HL-60 (cell line): ENCODE data around the gene CRYBG2.

Experiments used
- DNase-seq, 2 experiments: peaks; one replicate each; pipeline ENCODE4 v3.0.0-alpha.2; 2010 to 2020; ENCODE audit warnings: low read depth in 1 of 2, low spot score in 1 of 2
- H3K27ac ChIP-seq: fragments of 250-450 bp; sonication (Bioruptor Pico); replicated peaks from 2 replicates; pipeline ENCODE4 v1.5.1; 2020; ENCODE audit warnings: mild to moderate bottlenecking, moderate library complexity
- H3K27me3 ChIP-seq: fragments of 250-450 bp; sonication (Bioruptor Pico); 2 replicates; pipeline ENCODE4 v1.5.1; 2021; ENCODE audit warnings: mild to moderate bottlenecking, moderate library complexity; ENCODE audit not compliant: insufficient read depth, poor library complexity, severe bottlenecking
- H3K4me3 ChIP-seq: replicated peaks from 2 replicates; pipeline ENCODE4 v1.5.1; 2011; ENCODE audit warnings: mild to moderate bottlenecking, control low read depth, low read length; ENCODE audit not compliant: insufficient read depth
- GABPA ChIP-seq: IDR thresholded peaks from 2 replicates; pipeline ENCODE4 v1.6.1; 2012; ENCODE audit warnings: low read depth
- POLR2AphosphoS5 ChIP-seq: IDR thresholded peaks from 2 replicates; pipeline ENCODE4 v1.6.1; 2012; ENCODE audit warnings: low read depth
- REST ChIP-seq: IDR thresholded peaks from 2 replicates; pipeline ENCODE4 v1.6.1; 2012; ENCODE audit warnings: low read depth; ENCODE audit not compliant: insufficient replicate concordance
- SPI1 ChIP-seq: IDR thresholded peaks from 2 replicates; pipeline ENCODE4 v1.6.1; 2012; ENCODE audit warnings: low read depth, mild to moderate bottlenecking, borderline replicate concordance
- TF ChIP-seq, protein P1 (sequence below): IDR thresholded peaks from one replicate; pipeline ENCODE4 v1.5.1; 2011; ENCODE audit warnings: low read length, control low read depth, inconsistent platforms; ENCODE audit not compliant: insufficient read depth

Gene CRYBG2

GRCh38 chr1:26361605-26362122, 7.7 kb upstream of the CRYBG2 start:
- no peak for TF ChIP-seq POLR2AphosphoS5
- no peak for TF ChIP-seq GABPA
- TF ChIP-seq, protein P1, sequence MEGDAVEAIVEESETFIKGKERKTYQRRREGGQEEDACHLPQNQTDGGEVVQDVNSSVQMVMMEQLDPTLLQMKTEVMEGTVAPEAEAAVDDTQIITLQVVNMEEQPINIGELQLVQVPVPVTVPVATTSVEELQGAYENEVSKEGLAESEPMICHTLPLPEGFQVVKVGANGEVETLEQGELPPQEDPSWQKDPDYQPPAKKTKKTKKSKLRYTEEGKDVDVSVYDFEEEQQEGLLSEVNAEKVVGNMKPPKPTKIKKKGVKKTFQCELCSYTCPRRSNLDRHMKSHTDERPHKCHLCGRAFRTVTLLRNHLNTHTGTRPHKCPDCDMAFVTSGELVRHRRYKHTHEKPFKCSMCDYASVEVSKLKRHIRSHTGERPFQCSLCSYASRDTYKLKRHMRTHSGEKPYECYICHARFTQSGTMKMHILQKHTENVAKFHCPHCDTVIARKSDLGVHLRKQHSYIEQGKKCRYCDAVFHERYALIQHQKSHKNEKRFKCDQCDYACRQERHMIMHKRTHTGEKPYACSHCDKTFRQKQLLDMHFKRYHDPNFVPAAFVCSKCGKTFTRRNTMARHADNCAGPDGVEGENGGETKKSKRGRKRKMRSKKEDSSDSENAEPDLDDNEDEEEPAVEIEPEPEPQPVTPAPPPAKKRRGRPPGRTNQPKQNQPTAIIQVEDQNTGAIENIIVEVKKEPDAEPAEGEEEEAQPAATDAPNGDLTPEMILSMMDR, result no peak
- no peak for TF ChIP-seq SPI1
- no peak for TF ChIP-seq REST
- H3K27ac ChIP-seq, result no peak overlapping the region
- H3K4me3 ChIP-seq, result no peak overlapping the region
- peaks cover 18% of the 10 kb centered on the region for H3K27me3 ChIP-seq
- DNase-seq, result no peak

DNA sequence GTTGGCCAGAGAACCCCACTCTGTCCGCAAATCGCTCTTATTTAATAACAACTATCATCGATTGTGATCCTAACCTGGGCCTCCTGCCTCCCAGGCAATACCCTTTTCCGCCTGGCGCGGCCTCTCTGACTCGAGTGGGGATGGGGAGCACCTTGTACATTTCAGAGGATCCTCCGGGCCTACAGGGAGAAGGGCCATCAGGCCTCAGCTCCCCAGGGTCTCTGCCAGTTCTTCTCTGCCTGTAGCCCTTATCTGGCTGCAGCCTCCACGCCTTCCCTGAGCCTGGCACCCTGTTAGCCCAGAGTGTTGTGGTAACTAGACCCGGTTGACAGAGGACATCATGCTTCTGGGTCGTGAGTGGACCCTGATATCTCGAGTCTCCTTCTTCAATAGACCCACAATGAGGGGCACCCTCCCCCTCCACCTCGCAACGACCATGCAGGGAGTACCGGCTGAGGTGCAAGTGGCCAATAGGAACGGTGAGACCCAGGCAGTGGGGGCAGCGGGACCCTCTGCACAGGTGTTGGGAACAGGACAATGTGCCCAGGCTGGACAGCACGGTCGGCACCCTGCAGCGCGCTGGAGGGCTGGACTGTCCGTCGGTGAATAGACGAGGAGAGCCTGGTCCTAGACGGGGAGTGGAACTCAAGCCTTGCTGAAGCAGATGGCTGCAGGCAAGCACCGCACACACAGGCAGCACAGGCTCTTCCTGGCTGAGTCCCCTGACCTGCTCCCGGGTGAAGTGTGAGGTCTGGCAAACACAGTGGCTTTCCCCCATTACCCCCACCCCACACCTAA, 7.1 kb upstream of the CRYBG2 start:
- no peak overlapping the region for H3K27ac ChIP-seq

More for the DNA sequence above, 7.1 kb upstream of the CRYBG2 start:
- DNase-seq, result no peak
- no peak overlapping the region for H3K4me3 ChIP-seq
- H3K27me3 ChIP-seq, result peaks cover 18% of the 10 kb centered on the region
- TF ChIP-seq REST (no peak), SPI1 (no peak), GABPA (no peak), POLR2AphosphoS5 (no peak)
- TF ChIP-seq, protein P1, result no peak
